Eye (tissue), 1 donor: Measurements from ENCODE around the gene TRIP13.
"Not testable (repeated sequence)": the region's sequence is repeated elsewhere in the genome, so short reads cannot be mapped to it uniquely, and the experiment has no call there.

Experiments used
- DNase-seq: peaks from one replicate; pipeline ENCODE4 v3.0.0-alpha.2; 2015

Gene TRIP13

DNA sequence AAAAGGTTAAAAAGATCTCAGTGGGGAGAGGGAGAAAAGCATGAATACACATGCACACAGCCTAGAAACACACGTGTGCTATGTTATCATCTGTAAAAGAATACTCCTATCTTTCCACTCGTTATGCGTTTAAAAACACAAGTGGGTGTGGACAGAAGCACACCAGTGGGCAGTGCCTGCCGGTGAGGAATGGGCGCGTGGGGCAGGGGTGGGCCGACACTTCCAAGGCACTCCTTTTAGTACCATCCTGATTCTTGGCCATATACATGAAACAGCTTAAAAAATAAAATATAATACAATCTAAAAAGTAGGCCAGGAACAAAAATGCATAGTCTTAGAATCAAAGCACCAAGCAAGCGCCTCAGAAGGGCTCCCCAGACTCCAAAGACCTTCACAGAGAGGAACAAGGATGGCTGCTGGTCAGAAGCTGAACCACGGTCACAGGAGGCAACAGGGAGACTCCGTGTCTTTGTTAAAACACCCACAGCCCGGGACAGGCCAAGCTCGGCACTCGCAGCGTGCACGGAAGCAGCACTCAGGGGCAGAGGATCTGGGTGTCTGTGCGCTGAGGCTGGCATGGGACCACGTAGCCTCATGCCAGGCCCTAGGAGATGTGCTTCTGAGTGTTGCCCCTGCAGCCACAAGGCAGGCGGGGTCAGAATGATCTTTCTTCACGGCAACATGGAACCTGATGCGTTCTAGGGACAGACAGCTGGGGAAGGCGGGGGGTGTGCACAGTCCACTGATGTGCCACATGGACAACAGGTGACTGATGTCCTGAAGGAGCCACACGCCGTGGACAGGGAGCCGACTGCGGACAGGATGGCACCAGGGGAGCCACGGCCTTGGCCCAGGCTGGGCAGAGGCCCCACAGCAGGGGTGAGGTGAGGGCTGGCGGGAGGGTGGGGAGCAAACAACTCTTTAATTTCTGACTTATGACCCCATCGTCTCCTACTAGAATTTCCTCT, 16.0 kb upstream of the TRIP13 start:
- no peak for DNase-seq

DNA sequence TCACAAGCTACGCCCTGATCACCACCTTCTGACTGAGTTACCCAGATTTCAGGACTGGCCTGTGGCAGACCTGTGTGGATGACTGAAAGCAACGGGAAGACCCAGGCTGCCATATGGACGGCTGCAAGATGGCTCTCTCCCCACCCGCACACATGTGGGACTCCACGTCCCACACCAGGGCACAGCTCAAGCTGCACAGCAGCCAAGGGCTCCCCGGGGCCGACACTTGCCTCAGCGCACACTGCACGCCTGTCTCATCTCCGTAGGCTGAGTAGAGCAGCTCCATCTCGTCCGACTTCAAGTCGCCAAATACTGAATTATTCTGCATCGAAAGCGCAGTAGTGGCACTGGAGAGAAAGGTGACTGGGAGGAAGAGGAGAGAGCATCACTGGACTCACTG, 14.6 kb upstream of the TRIP13 start:
- DNase-seq, result no peak

DNA sequence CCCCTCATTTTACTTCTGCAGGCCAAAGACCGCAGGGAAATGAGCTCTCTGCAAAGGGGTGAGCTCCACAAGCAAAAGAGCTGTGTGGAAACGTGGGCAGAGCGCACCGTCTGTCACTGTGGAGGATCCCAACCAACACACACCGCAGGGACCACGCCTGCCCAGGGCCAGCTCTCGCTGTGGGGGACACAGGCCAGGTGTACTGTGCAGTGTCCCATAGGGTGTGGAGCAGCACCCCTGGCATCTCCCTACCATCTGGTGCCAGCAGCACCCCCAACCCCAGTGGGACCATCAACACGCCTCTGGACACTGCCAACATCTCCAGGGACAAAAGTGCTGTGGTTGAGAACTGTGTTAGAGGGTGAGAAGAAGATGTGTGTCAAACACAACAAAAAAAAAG, 14.0 kb upstream of the TRIP13 start:
- DNase-seq, result not testable (repeated sequence)

DNA sequence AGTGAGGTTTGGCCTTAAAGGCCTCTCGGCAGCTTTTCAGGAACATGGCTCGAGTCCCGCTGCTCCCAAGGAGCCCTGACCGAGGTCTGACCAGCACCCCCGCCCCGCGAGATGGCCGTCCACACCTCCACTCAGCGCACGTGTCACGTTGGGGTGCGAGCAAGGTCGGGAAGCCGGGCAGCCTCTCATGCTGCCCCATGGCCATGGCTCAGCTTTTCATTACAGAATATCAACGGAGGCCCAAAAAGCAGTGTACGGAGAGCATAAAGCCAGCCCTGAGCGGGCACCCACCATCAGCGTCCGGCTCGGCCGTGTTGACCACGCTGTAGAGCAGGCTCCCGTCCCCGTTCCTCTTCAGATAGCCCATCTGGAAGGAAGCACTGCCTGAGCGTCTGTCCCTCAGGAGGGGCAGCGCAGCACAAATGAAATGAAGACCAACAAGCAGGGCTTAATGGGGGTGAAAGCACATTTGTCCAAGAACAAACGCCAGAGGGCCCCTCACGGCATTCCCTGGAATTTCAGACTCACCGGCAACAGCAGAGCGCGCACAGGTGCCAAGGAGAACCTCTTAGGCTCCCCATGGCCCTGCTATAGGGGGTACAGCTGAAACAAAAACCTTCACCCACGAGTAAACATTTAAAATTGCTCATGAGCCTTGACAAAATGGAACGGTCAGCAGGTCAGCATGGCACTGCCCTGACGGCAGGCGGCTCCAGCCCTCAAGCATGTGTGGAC, 11.7 kb upstream of the TRIP13 start:
- DNase-seq, result no peak

DNA sequence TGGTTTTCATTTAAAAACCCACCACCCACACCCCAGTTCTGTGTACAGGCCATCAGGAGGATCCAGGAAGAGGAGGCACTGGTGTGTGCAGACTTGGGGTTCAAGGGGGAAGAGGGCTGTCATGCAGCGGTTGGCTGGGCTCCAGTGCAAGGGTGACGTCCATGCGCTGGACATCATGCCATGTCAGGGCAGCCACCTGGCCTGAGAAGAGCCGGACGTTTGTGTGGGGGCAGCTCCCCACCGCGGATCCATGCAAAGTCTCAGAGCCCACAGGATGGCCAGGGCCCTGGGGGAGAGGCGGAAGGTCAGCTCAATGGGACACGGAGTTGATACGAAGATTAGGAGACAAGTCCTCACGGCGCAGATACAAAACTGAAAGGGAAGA, 11.1 kb upstream of the TRIP13 start:
- DNase-seq, result no peak

DNA sequence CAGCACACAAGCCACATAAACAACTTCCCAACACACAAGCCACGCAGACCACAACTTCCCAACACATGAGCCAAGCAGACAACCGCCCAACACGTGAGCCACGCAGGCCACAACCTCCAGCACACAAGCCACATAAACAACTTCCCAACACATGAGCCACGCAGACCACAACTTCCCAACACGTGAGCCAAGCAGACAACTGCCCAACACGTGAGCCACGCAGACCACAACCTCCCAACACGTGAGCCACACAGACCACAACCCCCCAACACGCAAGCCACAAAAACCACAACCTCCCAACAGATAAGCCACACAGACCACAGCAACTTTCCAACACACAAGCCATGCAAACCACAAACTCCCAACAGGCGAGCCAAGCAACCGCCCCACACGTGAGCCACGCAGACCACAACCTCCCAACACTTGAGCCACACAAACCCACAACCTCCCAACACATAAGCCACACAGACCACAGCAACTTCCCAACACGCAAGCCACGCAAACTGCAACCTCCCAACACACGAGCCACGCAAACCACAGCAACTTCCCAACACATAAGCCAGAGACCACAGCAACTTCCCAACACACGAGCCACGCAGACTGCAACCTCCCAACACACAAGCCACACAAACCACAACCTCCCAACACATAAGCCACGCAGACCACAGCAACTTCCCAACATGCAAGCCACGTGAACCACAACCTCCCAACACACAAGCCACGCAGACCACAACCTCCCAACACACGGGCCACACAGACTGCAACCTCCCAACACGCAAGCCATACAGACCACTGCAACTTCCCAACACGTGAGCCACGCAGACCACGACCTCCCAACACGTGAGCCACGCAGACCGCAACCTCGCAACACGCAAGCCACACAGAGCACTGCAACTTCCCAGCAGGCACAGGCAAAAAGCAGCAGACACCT, 10.2 kb upstream of the TRIP13 start:
- DNase-seq, result no peak

DNA sequence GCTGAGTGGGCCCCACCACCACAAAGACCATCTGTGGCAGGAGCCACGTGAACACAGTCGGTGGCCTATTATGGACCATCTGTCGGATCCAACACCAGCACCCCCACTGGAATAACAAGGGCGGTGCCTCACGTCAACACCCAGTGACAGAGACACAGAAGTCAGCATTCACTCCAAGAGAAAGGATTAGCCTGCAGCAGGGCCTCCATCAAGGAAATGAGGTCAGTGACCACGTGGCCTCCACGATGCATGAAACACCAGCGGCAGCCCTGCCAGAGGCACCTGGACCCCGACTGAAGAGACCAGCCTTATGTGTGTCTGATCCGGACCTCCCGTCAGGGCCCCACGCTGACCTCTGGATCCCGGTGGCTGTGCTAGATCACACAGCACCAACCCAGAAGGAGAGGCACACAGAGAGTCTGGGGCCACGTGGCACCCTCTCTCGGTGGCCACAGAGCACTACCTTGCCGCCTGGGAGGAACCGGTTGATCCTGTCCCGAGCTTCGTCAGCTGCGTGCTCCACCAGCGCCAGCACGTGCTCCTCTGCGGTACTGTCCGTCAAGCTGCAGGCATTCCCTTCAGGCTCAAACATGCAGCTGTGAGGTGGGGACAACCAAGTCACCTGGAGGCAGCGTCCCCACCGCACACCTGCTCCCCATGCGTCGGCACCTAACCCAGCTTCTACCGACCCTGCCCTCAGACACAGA, 9.1 kb upstream of the TRIP13 start:
- DNase-seq, result no peak

DNA sequence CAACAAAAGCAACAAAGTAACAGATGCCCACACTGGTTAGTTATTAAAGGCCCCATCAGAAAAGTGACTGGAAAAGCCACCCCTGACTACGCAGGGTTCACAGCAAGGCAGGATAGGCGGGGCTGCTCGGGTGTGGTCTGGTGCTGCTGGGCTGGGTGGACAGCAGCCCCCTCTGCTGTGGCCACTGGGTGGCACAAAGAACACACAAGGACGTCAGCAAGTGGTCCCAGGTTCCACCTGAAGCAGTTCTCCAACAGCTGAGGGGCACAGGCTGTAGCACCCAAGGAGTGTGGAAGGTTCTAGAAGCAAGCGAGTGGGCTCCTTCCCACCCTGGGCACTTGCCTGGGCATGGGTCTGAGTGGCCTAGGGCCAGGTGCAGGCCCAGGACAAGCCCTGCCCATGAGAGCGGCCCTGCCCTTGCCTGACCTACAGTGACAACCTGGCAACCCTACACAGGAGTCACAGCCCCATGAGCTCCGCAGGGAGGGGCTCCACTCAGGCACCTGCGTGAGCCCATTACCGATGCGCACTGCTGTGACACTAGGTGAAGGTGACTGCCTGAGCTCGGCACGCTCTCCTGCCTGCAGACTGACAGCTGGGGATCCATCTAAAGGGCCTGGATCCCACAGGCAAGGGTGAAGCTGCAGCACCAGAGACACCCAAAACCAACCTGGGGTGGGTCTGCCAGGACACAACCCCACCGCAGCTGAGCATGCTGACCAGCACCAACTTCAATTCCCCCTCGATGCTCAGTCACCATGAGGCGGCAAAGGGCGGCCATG, 8.1 kb upstream of the TRIP13 start:
- no peak for DNase-seq

DNA sequence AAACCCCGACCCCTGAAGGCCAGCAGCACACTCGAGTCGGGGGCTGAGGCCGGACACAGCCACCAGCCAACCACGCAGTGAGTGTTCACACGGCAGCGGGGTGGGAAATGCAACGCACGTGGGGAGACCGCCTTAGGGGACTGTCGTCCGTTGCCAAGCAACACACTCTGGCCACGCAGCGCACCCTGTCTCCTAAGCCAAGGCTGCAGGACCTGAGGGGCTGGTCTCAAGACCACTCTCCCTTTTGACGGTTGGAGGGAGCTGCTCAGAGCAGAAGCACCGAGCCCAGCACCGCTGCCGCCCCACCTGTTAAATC, 7.6 kb upstream of the TRIP13 start:
- DNase-seq, result no peak

DNA sequence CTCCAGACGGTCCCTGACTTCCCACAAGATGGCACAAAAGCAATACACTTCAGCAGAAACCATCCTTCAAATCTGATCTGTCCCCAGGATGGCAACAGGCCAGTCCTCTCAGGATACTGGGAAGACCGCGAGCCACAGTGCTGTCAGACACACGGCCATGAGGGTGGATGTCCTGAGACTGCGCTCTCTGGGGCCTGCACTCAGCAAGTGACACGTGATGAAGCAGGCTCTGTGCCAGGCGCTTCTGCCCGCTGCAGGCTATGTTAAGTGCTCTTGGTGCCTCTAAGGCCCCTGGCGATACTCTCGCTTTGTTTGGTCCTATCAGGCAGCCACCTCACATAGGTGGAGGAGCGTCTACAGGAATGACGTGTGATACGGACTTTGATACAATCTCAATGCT, 7.2 kb upstream of the TRIP13 start:
- DNase-seq, result no peak

DNA sequence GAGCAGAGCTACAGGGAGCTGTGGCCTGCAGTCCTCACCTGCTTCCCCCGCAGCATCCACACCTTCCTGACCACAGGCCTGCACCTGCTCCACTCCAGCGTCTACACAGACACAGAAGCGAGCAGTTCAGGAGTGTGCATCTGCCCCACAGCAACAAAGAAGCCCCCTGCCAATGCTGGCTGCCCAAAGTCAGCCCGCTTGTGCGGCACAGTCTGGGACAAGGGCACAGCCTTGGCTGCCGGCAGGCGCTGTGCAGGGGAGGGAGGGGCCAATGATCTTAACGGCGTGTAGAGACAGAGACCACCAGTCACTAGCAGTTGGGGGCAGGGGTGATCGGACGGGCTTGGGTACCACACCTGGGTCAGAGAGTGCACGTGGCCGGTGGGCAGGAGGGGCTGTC, 6.6 kb upstream of the TRIP13 start:
- DNase-seq, result no peak

DNA sequence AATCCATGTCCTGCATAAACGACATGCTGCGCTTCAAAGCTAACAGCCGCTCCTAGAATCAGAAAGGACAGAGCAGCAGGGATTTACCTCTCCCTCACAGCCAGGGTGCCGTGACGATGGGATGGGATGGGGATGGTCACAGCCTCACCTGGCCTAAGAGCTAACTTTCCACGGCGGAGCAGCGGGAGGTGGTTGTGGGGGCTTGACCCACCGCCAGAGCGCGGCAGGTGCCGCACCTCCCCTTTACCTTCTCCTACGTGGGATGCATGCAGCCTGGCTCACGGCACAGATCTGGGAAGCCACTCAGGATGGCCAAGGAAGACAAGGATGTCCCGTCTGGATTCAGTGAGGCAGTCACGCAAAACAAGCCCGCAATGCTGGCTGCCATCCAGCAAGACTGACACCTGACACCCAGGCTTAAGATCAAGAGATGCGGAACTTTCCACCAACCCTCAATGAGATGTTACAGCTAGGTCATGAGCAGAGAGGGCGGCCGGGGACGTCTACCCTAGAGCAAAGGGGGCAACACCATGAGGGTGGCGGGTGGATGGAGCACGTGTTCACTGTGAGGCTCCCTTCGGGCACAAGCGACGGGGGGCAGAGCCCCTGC, 5.9 kb upstream of the TRIP13 start:
- no peak for DNase-seq

DNA sequence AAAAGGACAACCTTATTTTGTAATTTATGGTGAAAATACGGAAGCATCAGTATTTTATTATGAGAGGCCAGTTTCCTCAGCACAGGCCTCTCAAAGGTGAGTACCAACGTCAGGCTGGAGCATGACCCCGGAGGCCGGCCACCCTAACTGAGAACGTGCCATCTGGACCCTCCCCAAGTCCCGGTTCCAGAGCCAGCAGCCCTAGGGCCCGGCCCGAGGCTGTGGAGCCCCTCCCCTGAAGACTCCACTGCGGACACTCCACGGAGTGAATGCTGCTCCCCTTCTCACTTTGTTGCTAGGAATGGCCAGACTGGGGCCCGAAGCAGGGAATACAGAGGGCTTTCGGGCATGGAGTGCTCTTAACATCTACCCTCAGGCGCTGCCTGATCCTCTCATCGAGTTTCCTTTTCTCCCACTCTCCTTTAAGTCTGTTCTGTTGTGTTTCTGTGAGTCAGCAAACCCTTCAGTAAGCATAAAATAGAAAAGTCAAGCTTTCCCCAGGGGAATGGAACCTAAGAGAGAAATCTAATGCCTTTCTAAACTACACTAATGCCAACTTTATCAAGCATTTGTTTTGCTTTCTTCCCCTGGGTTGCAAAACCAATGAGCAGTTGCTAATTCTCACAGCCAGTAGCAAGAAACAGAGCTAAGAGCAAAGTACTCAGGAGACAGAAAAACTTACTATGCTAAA, 4.6 kb upstream of the TRIP13 start:
- DNase-seq, result no peak

DNA sequence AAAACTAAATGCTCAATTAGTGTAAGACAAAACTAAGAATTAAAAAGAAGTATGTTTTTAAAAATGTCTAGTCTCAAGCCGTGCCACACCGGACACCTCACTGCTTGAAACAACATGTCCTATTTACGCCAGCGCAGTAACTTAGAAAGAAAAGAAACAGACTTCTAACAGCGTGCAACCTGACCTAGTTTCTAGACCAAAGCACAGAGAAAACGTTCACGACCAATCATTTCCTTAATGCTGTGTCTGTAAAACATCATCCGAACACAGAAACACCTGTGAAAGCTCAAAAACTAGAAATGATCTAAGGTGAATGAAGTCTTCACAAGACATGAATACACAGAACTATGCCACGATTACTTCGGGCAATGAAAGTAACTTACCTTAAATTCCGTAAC, 4.0 kb upstream of the TRIP13 start:
- DNase-seq, result no peak

DNA sequence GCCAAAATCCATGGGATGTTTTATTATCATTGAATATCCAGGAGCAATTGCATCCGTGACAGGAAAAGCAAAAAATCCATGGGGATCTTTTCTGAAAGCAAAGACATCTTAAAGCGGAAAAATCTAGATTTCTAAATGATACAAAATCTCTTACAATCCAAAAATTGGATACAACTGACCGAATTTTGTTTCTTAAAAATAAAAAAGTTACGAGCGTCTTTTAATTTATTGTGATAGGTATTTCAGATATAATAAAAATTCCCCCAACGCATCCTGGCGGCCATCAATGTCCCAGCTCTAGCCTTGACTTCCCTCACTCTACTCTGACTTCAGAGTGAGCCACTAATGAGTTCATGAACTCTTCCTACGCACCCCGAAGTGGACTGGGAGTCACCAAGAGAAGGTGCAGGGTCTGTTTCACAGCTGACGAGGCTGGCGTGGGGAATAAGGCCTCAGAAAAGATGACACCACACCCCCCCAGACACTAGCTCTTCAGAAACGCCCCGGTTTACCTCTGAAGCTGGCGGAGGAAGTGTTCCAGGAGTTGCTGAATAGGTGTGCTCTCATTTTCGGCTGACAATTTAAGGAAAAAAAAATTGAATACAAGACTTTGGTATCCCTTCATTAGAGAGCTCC, 3.5 kb upstream of the TRIP13 start:
- no peak for DNase-seq

DNA sequence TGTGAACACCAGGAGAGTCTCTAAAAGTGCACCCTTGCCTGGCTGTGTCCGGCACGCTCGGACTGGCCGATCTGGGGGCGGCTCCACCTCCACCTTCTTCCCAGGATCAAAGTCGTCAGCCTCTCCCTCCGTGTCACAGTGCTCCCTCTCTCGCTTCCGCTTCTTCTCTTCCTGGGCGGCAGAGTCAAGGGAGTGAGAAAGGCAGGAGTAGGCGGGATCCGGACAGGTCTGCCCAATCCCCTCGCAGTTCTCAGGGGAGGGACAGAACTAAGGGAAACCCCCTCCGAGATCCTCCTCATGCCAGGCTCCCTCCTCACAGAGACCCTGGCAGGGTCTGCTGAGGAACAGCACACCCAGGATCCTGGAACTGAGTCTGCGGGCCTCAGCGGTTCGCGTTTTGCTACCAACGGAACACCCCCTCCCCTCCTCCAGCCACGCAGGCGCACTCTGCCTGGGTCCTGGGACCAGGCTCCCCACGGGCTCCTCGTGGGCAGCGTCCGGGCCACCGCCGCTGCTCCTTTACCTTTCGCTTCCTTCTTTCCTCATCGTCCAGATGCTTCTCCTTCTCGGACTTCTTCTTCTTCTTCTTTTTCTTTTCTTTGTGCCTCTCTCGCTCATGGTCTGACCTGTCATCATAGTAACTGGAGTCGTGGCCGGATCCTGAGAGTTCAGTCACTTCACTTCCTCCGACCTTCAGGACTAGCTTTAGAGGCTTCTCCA, 1.4 kb upstream of the TRIP13 start:
- DNase-seq, result no peak

DNA sequence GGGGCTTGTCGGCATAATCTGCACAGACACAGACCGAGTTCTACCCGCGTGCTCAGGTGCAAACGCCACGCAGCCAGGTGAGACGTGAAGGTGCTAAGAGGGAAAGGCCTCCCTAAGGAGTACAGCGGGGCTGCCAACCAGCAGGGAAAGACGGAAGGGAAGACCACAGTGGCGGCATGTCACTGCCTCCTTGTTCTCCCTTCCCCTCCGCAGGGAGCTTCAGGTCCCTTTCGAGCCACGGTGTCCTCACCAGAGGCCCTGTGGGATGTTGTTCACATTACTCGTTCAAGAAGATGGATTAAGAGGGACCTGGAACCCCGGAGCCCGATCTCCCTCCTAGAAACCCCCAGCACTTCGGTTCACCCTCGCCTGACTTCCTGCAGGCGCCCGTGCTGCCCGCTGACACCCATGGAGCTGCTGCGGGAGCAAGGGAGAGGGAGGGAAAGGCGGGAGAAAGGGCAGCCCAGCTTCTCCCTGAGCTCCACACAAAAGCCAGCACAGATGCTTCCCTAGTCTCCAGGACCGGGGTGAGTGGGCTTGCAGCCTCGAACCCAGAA, 769 bp upstream of the TRIP13 start:
- DNase-seq, result no peak

DNA sequence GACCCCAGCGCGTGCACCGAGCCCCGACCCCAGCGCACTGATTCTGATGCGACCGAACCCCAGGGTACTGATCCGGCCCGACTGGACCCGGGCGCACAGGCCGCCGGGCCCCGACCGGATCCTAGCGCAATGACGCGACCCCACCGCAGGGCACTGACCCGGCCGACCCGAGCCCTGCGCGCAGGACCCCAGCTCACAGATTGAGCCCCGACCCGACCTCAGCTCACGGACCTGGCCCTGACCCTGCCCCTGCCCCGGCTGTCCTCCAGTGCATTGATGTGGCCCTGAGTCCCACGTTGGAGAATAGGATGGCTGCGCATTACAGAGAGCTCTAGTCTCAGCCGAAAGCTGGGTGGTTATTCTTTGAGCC, 438 bp downstream of the TRIP13 start:
- no peak for DNase-seq

DNA sequence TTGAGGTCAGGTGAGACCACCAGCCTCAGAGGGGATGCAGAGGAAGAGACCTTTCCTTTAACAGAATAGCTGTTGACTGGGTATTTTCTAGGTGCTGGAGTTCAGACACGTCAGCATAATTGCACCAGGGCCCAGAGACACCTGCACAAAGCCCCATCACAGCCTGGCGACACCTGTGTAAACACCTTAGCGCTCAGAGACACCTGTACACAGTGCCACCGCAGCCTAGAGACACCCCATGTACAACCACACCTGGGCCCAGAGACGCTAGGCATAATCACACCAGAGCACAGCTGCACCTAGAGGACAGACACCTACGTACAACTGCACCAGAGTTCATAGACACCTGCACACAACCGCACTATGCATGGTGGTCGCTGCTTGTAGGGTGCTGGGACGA, 1.0 kb downstream of the TRIP13 start:
- no peak for DNase-seq
